Heart right ventricle (tissue), 16 donors: Measurements from ENCODE around the gene RIPPLY1. TPM values are rescaled to one million over a fixed set of nuclear protein-coding genes. Genes with fewer than 3 reads are reported as not detected.

Source experiments
- ATAC-seq, 8 donors: fragments of 200-7000 bp; cut with Tn5 transposase; one replicate each; pipeline ENCODE4 v1.9.1; 2020; ENCODE audit warnings: mild to moderate bottlenecking in 8 of 8, moderate library complexity in 8 of 8, moderate number of reproducible peaks in 1 of 8
- DNase-seq, 2 donors: peaks; one replicate each; pipeline ENCODE4 v3.0.0-alpha.2; 2020
- H3K27ac ChIP-seq, 10 donors: fragments of 200-600 bp; sonication (generic) in 2 of 10; one replicate each; pipeline versions ENCODE4 v1.5.0 to v1.8.0; 2020 to 2022; ENCODE audit warnings: mild to moderate bottlenecking in 3 of 10
- H3K27me3 ChIP-seq, 7 donors: fragments of 200-600 bp; one replicate each; pipeline ENCODE4 v1.8.0; 2021 to 2022; ENCODE audit warnings: mild to moderate bottlenecking in 2 of 7
- H3K36me3 ChIP-seq, 9 donors: fragments of 200-600 bp; sonication (generic) in 1 of 9; one replicate each; pipeline versions ENCODE4 v1.5.0 to v1.8.0; 2020 to 2022; ENCODE audit warnings: mild to moderate bottlenecking in 2 of 9
- H3K4me1 ChIP-seq, 9 donors: fragments of 200-600 bp; sonication (generic) in 1 of 9; one replicate each; pipeline versions ENCODE4 v1.5.0 to v1.8.0; 2020 to 2022; ENCODE audit warnings: mild to moderate bottlenecking in 4 of 9
- H3K4me3 ChIP-seq, 10 donors: fragments of 200-600 bp; sonication (generic) in 2 of 10; one replicate each; pipeline versions ENCODE4 v1.5.0 to v1.8.0; 2020 to 2022; ENCODE audit warnings: mild to moderate bottlenecking in 7 of 10, moderate library complexity in 2 of 10
- H3K9me3 ChIP-seq, 11 donors: fragments of 200-600 bp in 10 of 11; sonication (generic) in 2 of 11; one replicate each; pipeline versions ENCODE4 v1.5.0 to v1.8.0; 2013 to 2022; ENCODE audit warnings: mild to moderate bottlenecking in 2 of 11, control low read depth in 1 of 11, moderate library complexity in 1 of 11
- CTCF ChIP-seq, 9 donors: fragments of 200-600 bp; sonication (generic) in 2 of 9; IDR thresholded peaks; one replicate each; pipeline versions ENCODE4 v1.5.0 to v1.8.0; 2021 to 2022; ENCODE audit warnings: antibody characterized with exemption in 9 of 9, mild to moderate bottlenecking in 5 of 9, moderate library complexity in 1 of 9
- WGBS, 2 donors: extraction: QIAGEN DNeasy Blood & Tissue Kit; methylation state at CpG; one replicate each; pipeline ENCODE4 v1.1.7; 2013; ENCODE audit warnings: inconsistent platforms in 1 of 2; 5-methylcytosine and 5-hydroxymethylcytosine counted together
- intact Hi-C, 10 donors: fragments of 100-400 bp; cut with DNase I; formaldehyde crosslinking; loops; one replicate each; pipeline versions ENCODE4 v1.11.1 to v1.14.2; 2022
- long read RNA-seq, 3 donors: library from polyadenylated mRNA; unstranded; transcript quantifications; one replicate each; pipeline ENCODE4 v2.0.0, GENCODE V29; 2020 to 2021
- polyA plus RNA-seq, 2 donors: library from polyadenylated mRNA; stranded (reverse); fragments of 200-250 nt; gene quantifications; one replicate each; pipeline ENCODE4 v1.2.3, GENCODE V29; 2013
- total RNA-seq, 10 donors: library from RNA; stranded (reverse); fragmentation: NEBNext Ultra II Directional in 3 of 10; extraction: Animal tissue kit (Norgen Biotek cat#: 25700) in 3 of 10; gene quantifications; one replicate each; pipeline versions ENCODE4 v1.2.1 to v1.2.4, GENCODE V29; 2021 to 2023
- donor health status: Arrhythmogenic right ventricular cardiomyopathy.
- donor health status: ischemic (EF 13 %, LVEDD 7.1; RV severe dilation, severe dysfunction).
- donor health status: healthy with polysubstance abuse.
- donor health status: DM: no; HTN: yes; CAD: no.
- donor health status: DM: no; HTN: no; CAD: no.
- donor health status: ischemic (EF 25% LVEDD 6.9; RV normal size, moderate dysfunction).
- donor health status: ischemic (EF 25% LVEDD 5.7; RV mildly dilated, moderate dysfunction).
- donor health status: healthy.
- donor health status: DM: yes; HTN: yes; CAD: no.
- donor health status: Ischemic cardiomyopathy.
- donor health status: ischemic (EF 35%, LVEDD 5.7; RV mildly dilated, moderate dysfunction).
- donor health status: nonischemic (EF 11% LVEDD 7.7; RV severe dilation, severe dysfunction).
- donor health status: DM: yes; HTN: yes; CAD: no.
- donor health status: PGD.
- donor health status: ischemic (EF 29% LVEDD 5.4; RV normal size, mild dysfunction).
- donor health status: nonischemic (EF 23%, LVEDD 6.1; RV moderate dilation, normal function).

The RIPPLY1 gene
- total RNA-seq = not detected
- polyA plus RNA-seq = under 1 TPM in 1 of 2 donors, not detected in 1; 0.07 TPM
- long read RNA-seq, donor 1 = 0 reads
- long read RNA-seq, donor 2 = 0 reads
- long read RNA-seq, donor 3 = 0 reads

DNA sequence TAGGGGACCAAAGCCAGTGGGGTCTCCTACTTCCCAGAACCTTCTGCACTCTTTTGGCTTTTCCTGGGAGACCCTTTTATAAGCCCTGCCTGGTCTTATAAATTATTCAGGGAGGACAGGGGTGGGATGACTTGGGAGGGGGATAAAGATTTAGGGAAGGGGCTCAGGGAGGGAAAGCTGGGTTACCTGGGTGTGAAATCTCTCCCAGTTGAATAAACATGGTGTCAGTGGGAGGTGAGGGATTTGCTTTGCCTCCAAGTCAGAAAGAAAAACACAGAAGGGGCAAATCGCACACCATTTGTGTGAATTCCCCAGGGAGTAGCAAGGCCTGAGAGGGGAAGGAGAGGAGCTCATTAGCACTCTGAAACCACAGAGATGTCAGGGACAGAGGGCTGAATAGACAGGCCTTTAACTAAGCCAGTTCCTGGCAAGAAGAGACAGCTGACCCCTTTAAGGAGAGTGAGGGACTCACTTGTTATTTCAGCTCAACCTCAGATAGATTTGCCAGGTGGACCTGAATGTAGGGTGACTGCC lies at the start of gene RIPPLY1:
Gene RIPPLY1, minus strand, starts transcription at position 51 of the 534 bp plus-strand sequence. CDS start 54 bp downstream, outside the sequence.
- no peak within 1 kb of the TSS for H3K27ac ChIP-seq
- no peak for ATAC-seq
- no peak for DNase-seq
- peaks cover 0 to 15% (median 0%) of the 10 kb centered on the region in 7 donors for H3K27me3 ChIP-seq
- no peaks in the 10 kb centered on the region for H3K4me1 ChIP-seq
- intact Hi-C loops = loop anchor here in 2 of 10 donors (5.0 kb wide), 2 partner anchors 39 to 49 kb away; no protein-coding TSS in a partner anchor
- H3K9me3 ChIP-seq = no peaks in the 10 kb centered on the region
- no peaks in the 10 kb centered on the region for H3K36me3 ChIP-seq
- H3K4me3 ChIP-seq = no peak within 1 kb of the TSS
- 58 to 88% methylated on average over 1 of the region's 1 CpG for WGBS, 2 donors
- TF ChIP-seq CTCF (IDR thresholded peaks at IDR 0.05) = no peak

DNA sequence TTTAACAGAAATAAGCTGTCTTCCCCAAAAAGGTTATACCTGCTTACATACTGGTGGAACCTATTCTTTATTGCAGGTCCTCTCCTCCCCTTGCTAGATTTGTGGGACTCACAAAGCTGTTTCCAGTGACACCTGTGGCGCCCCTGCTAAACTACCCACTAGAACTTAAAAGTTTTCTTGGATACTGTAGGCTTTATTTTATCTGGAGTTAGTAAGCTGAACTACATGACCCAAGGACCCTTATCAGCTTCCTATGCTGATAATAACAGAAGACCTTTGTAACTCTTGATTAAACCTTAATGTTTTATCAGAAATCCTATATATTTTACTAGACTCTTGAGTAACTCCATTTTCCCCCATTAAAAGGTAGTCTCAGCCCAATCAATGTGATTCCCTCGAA lies 49.4 kb upstream of the RIPPLY1 start:
- no peaks in the 10 kb centered on the region for H3K4me1 ChIP-seq
- peaks cover 0 to 36% (median 0%) of the 10 kb centered on the region in 7 donors for H3K27me3 ChIP-seq
- no peak overlapping the region for H3K4me3 ChIP-seq
- ATAC-seq (no peak), DNase-seq (no peak)
- H3K9me3 ChIP-seq = no peaks in the 10 kb centered on the region
- 97 to 100% methylated on average over 2 of the region's 2 CpGs for WGBS, 2 donors
- intact Hi-C loops = loop anchor here in 4 of 10 donors (2.0 to 5.0 kb wide), 3 partner anchors 50 to 58 kb away; partner anchors contain the start of gene RIPPLY1 (in 1 of the 4)
- no peak overlapping the region for H3K27ac ChIP-seq
- H3K36me3 ChIP-seq = peaks cover 0 to 44% (median 0%) of the 10 kb centered on the region in 9 donors
- TF ChIP-seq CTCF (IDR thresholded peaks at IDR 0.05) = no peak

DNA sequence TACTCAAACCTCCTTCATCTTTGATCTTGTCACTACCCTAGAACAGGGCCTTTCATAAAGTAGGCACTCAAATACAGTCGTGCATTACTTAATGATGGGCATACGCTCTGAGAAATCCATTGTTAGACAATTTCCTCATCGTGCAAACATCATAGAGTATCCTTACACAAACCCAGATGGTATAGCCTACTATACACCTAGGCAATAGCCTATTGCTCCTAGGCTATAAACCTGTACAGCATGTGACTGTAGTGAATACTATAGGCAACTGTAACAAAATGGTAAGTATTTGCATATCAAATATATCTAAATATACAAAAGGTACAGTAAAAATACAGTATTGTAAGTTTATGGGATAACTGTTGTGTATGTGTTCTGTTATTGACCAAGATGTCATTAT lies 48.9 kb upstream of the RIPPLY1 start:
- H3K27me3 ChIP-seq = peaks cover 0 to 38% (median 0%) of the 10 kb centered on the region in 7 donors
- H3K27ac ChIP-seq = no peak overlapping the region
- ATAC-seq (no peak), DNase-seq (no peak)
- intact Hi-C loops = loop anchor here in 4 of 10 donors (2.0 to 5.0 kb wide), 3 partner anchors 50 to 57 kb away; partner anchors contain the start of gene RIPPLY1 (in 1 of the 4)
- no peak for TF ChIP-seq CTCF (IDR thresholded peaks at IDR 0.05)
- no peak overlapping the region for H3K4me3 ChIP-seq
- no peaks in the 10 kb centered on the region for H3K4me1 ChIP-seq
- peaks cover 0 to 39% (median 0%) of the 10 kb centered on the region in 9 donors for H3K36me3 ChIP-seq
- WGBS, 2 donors = 91 to 93% methylated on average over 3 of the region's 3 CpGs
- H3K9me3 ChIP-seq = no peaks in the 10 kb centered on the region

DNA sequence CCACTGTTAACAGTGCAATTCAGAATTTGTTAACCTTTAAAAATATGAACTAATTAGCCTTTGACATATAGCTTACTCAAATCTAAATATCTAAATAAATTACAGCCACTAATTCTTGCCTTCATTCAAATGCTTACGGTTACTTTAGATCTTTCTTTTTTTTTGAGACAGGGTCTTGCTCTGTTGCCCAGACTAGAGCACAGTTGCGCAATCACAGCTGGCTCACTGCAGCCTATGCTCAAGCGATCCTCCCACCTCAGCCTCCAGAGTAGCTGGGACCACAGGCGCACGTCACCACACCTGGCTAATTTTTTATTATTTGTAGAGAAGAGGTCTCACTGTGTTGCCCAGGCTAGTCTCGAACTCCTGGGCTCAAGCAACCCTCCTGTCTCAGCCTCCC lies 48.1 kb upstream of the RIPPLY1 start:
- Histone ChIP-seq H3K36me3 (peaks cover 0 to 30% (median 0%) of the 10 kb centered on the region in 9 donors), H3K27me3 (peaks cover 0 to 43% (median 0%) of the 10 kb centered on the region in 7 donors), H3K9me3 (no peaks in the 10 kb centered on the region), H3K4me1 (no peaks in the 10 kb centered on the region), H3K4me3 (no peak overlapping the region), H3K27ac (no peak overlapping the region)
- intact Hi-C loops = loop anchor here in 3 of 10 donors (5.0 kb wide), 2 partner anchors 49 to 54 kb away; partner anchors contain the start of gene RIPPLY1 (in 1 of the 3)
- DNase-seq = no peak
- no peak for TF ChIP-seq CTCF (IDR thresholded peaks at IDR 0.05)
- 96% methylated on average over 6 of the region's 6 CpGs for WGBS, 2 donors
- no peak for ATAC-seq
